ENCODE data around the gene NFYC.
"Not testable (repeated sequence)": the region's sequence is repeated elsewhere in the genome, so short reads cannot be mapped to it uniquely, and the experiment has no call there.

Gene NFYC

GRCh38 chr1:40706626-40707025, 15.1 kb downstream of the NFYC start:
- no peak for DNase-seq (ENCODE audit: low read depth)

GRCh38 chr1:40708750-40709099, 17.2 kb downstream of the NFYC start:
- DNase-seq (ENCODE audit: low read depth): no peak

GRCh38 chr1:40709100-40709801, 17.7 kb downstream of the NFYC start:
- peak; percentile 93 for DNase-seq (ENCODE audit: low read depth)

GRCh38 chr1:40709802-40710278, 18.3 kb downstream of the NFYC start:
- DNase-seq (ENCODE audit: low read depth): no peak

- no peak for DNase-seq (ENCODE audit: low read depth)
Measured at GRCh38 chr1:40710581-40711315, 19.2 kb downstream of the NFYC start.

- no peak for DNase-seq (ENCODE audit: low read depth)
Measured at GRCh38 chr1:40711465-40712404, 20.2 kb downstream of the NFYC start.

GRCh38 chr1:40712405-40712944, 21.0 kb downstream of the NFYC start:
- DNase-seq (ENCODE audit: low read depth): no peak

- DNase-seq (ENCODE audit: low read depth): no peak
Measured at GRCh38 chr1:40712997-40713396, 21.5 kb downstream of the NFYC start.

GRCh38 chr1:40715491-40716059, 24.1 kb downstream of the NFYC start:
- DNase-seq (ENCODE audit: low read depth): no peak

- no peak for DNase-seq (ENCODE audit: low read depth)
Measured at GRCh38 chr1:40717065-40717464, 25.6 kb downstream of the NFYC start.

GRCh38 chr1:40717955-40718354, 26.5 kb downstream of the NFYC start:
- no peak for DNase-seq (ENCODE audit: low read depth)

GRCh38 chr1:40720493-40720892, 29.0 kb downstream of the NFYC start:
- no peak for DNase-seq (ENCODE audit: low read depth)

GRCh38 chr1:40722622-40723021, 31.1 kb downstream of the NFYC start:
- DNase-seq (ENCODE audit: low read depth): no peak

GRCh38 chr1:40723196-40723955, 31.9 kb downstream of the NFYC start:
- DNase-seq (ENCODE audit: low read depth): no peak

GRCh38 chr1:40727662-40728061, 36.2 kb downstream of the NFYC start:
- not testable (repeated sequence) for DNase-seq (ENCODE audit: low read depth)

- not testable (repeated sequence) for DNase-seq (ENCODE audit: low read depth)
Measured at GRCh38 chr1:40729316-40729862, 37.9 kb downstream of the NFYC start.

GRCh38 chr1:40732756-40733301, 41.3 kb downstream of the NFYC start:
- no peak for DNase-seq (ENCODE audit: low read depth)

GRCh38 chr1:40734882-40735628, 43.6 kb downstream of the NFYC start:
- no peak for DNase-seq (ENCODE audit: low read depth)

- DNase-seq (ENCODE audit: low read depth): peak; percentile 32
Measured at GRCh38 chr1:40736085-40736531, 44.6 kb downstream of the NFYC start.

GRCh38 chr1:40738831-40739230, 47.3 kb downstream of the NFYC start:
- DNase-seq (ENCODE audit: low read depth): no peak
